ENCODE measurements around the gene CLMP.

DNA sequence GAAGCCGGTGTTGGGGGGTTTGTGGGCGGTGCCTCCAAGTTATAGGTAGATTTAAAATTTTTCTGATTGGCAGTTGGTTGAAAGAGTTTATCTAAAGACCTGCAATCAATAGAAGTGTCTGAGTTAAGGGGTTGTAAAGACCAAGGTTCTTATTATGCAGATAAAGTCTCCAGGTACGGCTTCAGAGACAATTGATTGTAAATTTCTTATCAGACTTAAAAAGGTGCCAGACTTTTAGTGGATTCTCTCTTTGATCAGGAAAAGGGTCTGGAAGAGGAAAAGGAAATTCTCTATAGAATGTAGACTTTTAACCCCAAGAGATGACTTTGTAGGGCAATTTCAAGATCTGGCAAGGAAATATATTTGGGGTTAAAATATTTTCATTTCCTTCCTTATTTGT is 25.2 kb downstream of the CLMP start:
- no peak for TF ChIP-seq POLR2A (IDR thresholded peaks at IDR 0.05)
- TF ChIP-seq, protein P1, sequence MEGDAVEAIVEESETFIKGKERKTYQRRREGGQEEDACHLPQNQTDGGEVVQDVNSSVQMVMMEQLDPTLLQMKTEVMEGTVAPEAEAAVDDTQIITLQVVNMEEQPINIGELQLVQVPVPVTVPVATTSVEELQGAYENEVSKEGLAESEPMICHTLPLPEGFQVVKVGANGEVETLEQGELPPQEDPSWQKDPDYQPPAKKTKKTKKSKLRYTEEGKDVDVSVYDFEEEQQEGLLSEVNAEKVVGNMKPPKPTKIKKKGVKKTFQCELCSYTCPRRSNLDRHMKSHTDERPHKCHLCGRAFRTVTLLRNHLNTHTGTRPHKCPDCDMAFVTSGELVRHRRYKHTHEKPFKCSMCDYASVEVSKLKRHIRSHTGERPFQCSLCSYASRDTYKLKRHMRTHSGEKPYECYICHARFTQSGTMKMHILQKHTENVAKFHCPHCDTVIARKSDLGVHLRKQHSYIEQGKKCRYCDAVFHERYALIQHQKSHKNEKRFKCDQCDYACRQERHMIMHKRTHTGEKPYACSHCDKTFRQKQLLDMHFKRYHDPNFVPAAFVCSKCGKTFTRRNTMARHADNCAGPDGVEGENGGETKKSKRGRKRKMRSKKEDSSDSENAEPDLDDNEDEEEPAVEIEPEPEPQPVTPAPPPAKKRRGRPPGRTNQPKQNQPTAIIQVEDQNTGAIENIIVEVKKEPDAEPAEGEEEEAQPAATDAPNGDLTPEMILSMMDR (IDR thresholded peaks at IDR 0.05): no peak

All from body of pancreas (tissue), 4 donors.